Mesendoderm (in vitro differentiated cells): ENCODE measurements around the gene PPDPF.
"Not testable (repeated sequence)": the region's sequence is repeated elsewhere in the genome, so short reads cannot be mapped to it uniquely, and the experiment has no call there.

Source experiments
- DNase-seq: peaks from one replicate; pipeline ENCODE4 v3.0.0; 2013
- H2AK5ac ChIP-seq: 2 replicates; pipeline ENCODE4 v1.6.1; 2013; ENCODE audit warnings: low read length, inconsistent platforms
- H2BK120ac ChIP-seq: 2 replicates; pipeline ENCODE4 v1.6.1; 2013; ENCODE audit warnings: low read depth, mild to moderate bottlenecking, low read length, moderate library complexity, mixed read lengths
- H2BK15ac ChIP-seq: replicated peaks from 2 replicates; pipeline ENCODE4 v1.6.1; 2013; ENCODE audit warnings: low read depth, mild to moderate bottlenecking, moderate library complexity
- H2BK5ac ChIP-seq: 2 replicates; pipeline ENCODE4 v1.6.1; 2013; ENCODE audit warnings: low read length, inconsistent platforms
- H3K18ac ChIP-seq: 2 replicates; pipeline ENCODE4 v1.6.1; 2013; ENCODE audit warnings: mild to moderate bottlenecking, low read length, mixed read lengths
- H3K23ac ChIP-seq: one replicate; pipeline ENCODE4 v1.6.1; 2013; ENCODE audit warnings: low read length
- H3K27ac ChIP-seq: 2 replicates; pipeline ENCODE4 v1.5.1; 2013; ENCODE audit warnings: low read depth, mild to moderate bottlenecking, inconsistent platforms, low read length, moderate library complexity
- H3K27me3 ChIP-seq: 2 replicates; pipeline ENCODE4 v1.6.1; 2013; ENCODE audit warnings: low read length, control low read depth, mild to moderate bottlenecking, inconsistent platforms; ENCODE audit not compliant: insufficient read depth, poor library complexity
- H3K36me3 ChIP-seq: 2 replicates; pipeline ENCODE4 v1.6.1; 2013; ENCODE audit warnings: low read length, inconsistent platforms; ENCODE audit not compliant: control insufficient read depth, insufficient read depth
- H3K4ac ChIP-seq: one replicate; pipeline ENCODE4 v1.6.1; 2013; ENCODE audit warnings: low read depth, mild to moderate bottlenecking, low read length, moderate library complexity
- H3K4me1 ChIP-seq: 2 replicates; pipeline ENCODE4 v1.6.1; 2013; ENCODE audit warnings: low read depth, low read length, inconsistent platforms; ENCODE audit not compliant: control insufficient read depth
- H3K4me2 ChIP-seq: 2 replicates; pipeline ENCODE4 v1.6.1; 2013; ENCODE audit warnings: low read length
- H3K4me3 ChIP-seq: 2 replicates; pipeline ENCODE4 v1.5.1; 2013; ENCODE audit warnings: mild to moderate bottlenecking, low read length
- H3K56ac ChIP-seq: one replicate; pipeline ENCODE4 v1.6.1; 2013; ENCODE audit warnings: low read length
- H3K79me1 ChIP-seq: 2 replicates; pipeline ENCODE4 v1.6.1; 2013; ENCODE audit warnings: low read length, inconsistent platforms
- H3K79me2 ChIP-seq: 2 replicates; pipeline ENCODE4 v1.6.1; 2013; ENCODE audit warnings: mild to moderate bottlenecking, low read length; ENCODE audit not compliant: control insufficient read depth, insufficient read depth
- H3K9ac ChIP-seq: 2 replicates; pipeline ENCODE4 v1.6.1; 2013; ENCODE audit warnings: low read length, inconsistent platforms
- H4K5ac ChIP-seq: one replicate; pipeline ENCODE4 v1.6.1; 2013; ENCODE audit warnings: low read length
- H4K8ac ChIP-seq: one replicate; pipeline ENCODE4 v1.6.1; 2013; ENCODE audit warnings: low read depth, mild to moderate bottlenecking, control low read depth, low read length, moderate library complexity
- WGBS: extraction: QIAGEN DNeasy Blood & Tissue Kit; methylation state at CpG from one replicate; pipeline ENCODE4 v1.1.7; 2013; ENCODE audit warnings: low lambda C conversion rate, missing lambda C conversion rate; ENCODE audit not compliant: insufficient coverage; ENCODE audit errors: extremely low coverage; 5-methylcytosine and 5-hydroxymethylcytosine counted together

PPDPF gene

DNA sequence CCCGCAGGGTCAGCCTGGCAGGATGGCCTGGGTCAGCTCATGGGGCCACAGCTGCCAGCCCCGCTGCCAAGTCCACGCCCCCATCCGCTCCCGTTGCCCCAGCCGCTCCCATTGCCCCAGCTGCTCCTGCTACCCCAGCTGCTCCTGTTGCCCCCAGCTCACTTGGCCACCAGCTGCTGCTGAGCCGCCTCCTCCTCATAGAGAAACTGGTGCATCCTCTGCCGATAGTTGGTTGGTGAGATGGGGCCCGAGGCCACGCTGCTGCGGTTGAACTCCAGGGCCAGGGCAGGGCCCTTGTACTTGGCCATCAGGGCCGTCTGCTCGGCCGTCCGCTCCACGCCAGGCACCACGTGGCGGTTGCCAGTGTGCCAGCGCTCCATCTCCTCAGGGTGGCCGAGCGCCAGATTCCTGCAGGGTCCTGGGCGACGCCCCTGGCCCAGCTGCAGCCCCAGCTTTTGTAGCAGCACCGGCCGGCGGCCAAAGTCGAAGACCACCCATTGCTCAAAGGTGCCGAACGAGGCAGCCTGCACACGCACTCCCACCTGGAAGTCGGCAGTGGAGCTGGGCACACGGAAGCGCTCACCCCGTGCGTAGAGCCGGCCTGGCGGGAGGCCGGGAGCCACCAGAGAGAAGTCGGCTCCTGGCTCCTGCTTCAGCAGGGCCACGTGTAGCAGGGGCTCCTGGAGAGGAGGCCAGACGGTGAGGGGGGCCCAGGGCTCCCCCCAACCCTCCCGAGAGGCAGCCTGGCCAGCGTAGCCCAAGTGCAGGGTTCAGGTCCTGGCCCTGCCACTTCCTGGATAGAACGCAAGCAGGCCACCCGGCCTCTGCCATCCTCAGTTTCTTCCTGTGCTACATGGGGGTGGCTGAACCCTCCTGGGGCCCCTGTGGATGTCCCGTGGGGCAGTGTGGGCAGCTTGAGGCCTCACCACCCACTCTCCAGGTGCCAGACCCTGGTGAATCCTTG, 48.7 kb downstream of the PPDPF start:
- H3K4ac ChIP-seq: no peak overlapping the region
- no peak overlapping the region for H4K5ac ChIP-seq
- DNase-seq: no peak
- no peak overlapping the region for H2BK15ac ChIP-seq
- no CpG with 5 or more reads among the region's 46 CpGs for WGBS
- H3K18ac ChIP-seq: no peak overlapping the region
- H3K4me2 ChIP-seq: no peak overlapping the region
- H3K23ac ChIP-seq: no peak overlapping the region
- H3K36me3 ChIP-seq: no peaks in the 10 kb centered on the region
- H2BK120ac ChIP-seq: no peak overlapping the region
- H3K4me3 ChIP-seq: no peak overlapping the region
- H2AK5ac ChIP-seq: no peak overlapping the region
- H4K8ac ChIP-seq: no peak overlapping the region
- H3K27ac ChIP-seq: no peak overlapping the region
- H3K56ac ChIP-seq: no peak overlapping the region
- no peaks in the 10 kb centered on the region for H3K27me3 ChIP-seq
- H2BK5ac ChIP-seq: no peak overlapping the region
- no peaks in the 10 kb centered on the region for H3K4me1 ChIP-seq
- H3K79me1 ChIP-seq: no peaks in the 10 kb centered on the region
- no peaks in the 10 kb centered on the region for H3K79me2 ChIP-seq
- no peak overlapping the region for H3K9ac ChIP-seq

DNA sequence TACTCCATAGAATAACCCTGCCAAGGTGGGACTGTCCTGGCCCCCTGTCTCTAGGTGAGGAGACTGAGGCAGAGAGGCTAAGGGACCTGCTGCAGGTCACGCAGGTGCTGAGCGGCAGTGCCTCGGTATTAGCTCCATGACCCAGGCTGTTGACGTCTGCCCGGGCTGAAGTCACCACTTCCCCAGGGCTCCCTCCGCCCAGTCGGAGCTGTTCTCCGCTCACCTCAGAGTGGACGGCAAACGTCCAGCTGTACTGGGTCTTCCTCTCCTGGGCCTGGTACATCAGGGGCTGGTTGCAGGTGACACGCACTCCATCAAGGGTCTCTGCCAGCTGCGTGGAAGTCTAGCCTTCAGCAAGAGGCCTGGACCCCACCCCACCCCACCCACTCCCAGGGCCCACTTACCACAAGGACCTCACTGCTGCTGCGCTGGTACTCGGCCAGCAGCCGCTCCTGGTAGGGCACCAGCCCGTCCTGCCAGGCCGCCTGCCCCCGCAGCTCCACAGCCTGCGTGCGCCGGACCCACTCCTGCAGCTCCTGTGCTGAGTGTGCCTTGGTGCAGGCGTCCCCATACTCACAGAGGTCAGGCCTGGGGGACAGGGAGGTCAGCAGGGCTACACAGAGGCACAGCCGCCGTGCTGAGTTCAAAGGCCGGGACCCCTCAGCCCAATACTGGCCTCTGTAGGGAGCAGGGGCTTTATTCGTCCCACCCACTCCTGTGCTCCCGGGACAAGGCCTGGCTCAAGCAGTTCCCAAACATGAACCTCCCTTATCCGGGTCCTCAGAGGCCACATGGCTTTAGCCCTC, 49.9 kb downstream of the PPDPF start:
- Histone ChIP-seq H3K79me1 (no peaks in the 10 kb centered on the region), H3K4me3 (no peak overlapping the region), H3K4me1 (no peaks in the 10 kb centered on the region), H2AK5ac (no peak overlapping the region), H2BK120ac (no peak overlapping the region), H3K27me3 (no peaks in the 10 kb centered on the region), H2BK5ac (no peak overlapping the region), H4K8ac (no peak overlapping the region), H3K56ac (no peak overlapping the region), H3K27ac (no peak overlapping the region), H3K23ac (no peak overlapping the region), H4K5ac (no peak overlapping the region), H3K4ac (no peak overlapping the region), H3K79me2 (no peaks in the 10 kb centered on the region), H3K9ac (no peak overlapping the region), H2BK15ac (no peak overlapping the region), H3K18ac (no peak overlapping the region), H3K36me3 (no peaks in the 10 kb centered on the region), H3K4me2 (no peak overlapping the region)
- DNase-seq: no peak
- no CpG with 5 or more reads among the region's 28 CpGs for WGBS

DNA sequence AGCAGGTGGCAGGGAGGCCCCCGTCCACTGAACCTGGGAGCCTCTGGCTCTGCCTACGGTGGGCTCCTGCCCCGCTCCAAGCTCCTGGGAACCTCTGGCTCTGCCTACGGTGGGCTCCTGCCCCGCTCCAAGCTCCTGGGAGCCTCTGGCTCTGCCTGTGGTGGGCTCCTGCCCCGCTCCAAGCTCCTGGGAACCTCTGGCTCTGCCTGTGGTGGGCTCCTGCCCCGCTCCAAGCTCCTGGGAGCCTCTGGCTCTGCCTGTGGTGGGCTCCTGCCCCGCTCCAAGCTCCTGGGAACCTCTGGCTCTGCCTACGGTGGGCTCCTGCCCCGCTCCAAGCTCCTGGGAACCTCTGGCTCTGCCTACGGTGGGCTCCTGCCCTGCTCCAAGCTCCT, 50.5 kb downstream of the PPDPF start:
- H3K4me1 ChIP-seq, H3K4ac ChIP-seq, H2AK5ac ChIP-seq, DNase-seq, H3K18ac ChIP-seq, H3K56ac ChIP-seq, H3K4me3 ChIP-seq, H4K8ac ChIP-seq, H4K5ac ChIP-seq, H3K4me2 ChIP-seq, H3K27ac ChIP-seq, H3K79me2 ChIP-seq, H2BK5ac ChIP-seq, H2BK15ac ChIP-seq, H3K36me3 ChIP-seq, H3K79me1 ChIP-seq, H3K9ac ChIP-seq, H2BK120ac ChIP-seq, H3K23ac ChIP-seq, H3K27me3 ChIP-seq: not testable (repeated sequence)
- no CpG with 5 or more reads among the region's 11 CpGs for WGBS
